ENCODE measurements around the gene PACRG.

DNA sequence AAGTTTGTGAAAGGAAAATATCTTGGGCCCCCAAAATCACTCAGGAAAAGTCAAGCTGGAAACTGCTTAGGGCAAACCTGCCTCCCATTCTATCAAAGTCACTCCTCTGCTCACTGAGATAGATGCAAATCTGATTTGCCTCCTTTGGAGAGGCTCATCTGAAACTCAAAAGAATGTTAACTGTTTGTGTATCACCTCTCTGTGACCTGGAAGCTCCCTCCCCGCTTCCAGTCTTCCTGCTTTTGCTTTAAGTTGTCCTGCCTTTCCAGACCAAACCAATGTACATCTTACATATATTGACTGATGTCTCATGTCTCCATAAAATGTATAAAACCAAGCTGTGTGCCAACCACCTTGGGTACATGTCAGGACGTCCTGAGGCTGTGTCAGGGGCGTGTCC lies 355.4 kb downstream of the PACRG start:
- TF ChIP-seq, protein P1, sequence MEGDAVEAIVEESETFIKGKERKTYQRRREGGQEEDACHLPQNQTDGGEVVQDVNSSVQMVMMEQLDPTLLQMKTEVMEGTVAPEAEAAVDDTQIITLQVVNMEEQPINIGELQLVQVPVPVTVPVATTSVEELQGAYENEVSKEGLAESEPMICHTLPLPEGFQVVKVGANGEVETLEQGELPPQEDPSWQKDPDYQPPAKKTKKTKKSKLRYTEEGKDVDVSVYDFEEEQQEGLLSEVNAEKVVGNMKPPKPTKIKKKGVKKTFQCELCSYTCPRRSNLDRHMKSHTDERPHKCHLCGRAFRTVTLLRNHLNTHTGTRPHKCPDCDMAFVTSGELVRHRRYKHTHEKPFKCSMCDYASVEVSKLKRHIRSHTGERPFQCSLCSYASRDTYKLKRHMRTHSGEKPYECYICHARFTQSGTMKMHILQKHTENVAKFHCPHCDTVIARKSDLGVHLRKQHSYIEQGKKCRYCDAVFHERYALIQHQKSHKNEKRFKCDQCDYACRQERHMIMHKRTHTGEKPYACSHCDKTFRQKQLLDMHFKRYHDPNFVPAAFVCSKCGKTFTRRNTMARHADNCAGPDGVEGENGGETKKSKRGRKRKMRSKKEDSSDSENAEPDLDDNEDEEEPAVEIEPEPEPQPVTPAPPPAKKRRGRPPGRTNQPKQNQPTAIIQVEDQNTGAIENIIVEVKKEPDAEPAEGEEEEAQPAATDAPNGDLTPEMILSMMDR (IDR thresholded peaks at IDR 0.05), result no peak
- no peak for TF ChIP-seq POLR2AphosphoS5 (IDR thresholded peaks at IDR 0.05)

All from prostate gland (tissue), 2 donors.